ENCODE measurements around the gene FAM9C.

FAM9C gene

GRCh38 chrX:13001961-13002671 is 42.3 kb downstream of the FAM9C start:
- DNase-seq, result peak; percentile 0

GRCh38 chrX:13001097-13001496 is 43.3 kb downstream of the FAM9C start:
- no peak for DNase-seq

GRCh38 chrX:13000301-13000811 is 44.1 kb downstream of the FAM9C start:
- no peak for DNase-seq

- no peak for DNase-seq
Measured at GRCh38 chrX:12999422-12999821, 45.0 kb downstream of the FAM9C start.

GRCh38 chrX:12997906-12998687 is 46.3 kb downstream of the FAM9C start:
- DNase-seq, result no peak

GRCh38 chrX:12996934-12997435 is 47.4 kb downstream of the FAM9C start:
- no peak for DNase-seq

- DNase-seq, result no peak
Measured at GRCh38 chrX:12994321-12994720, 50.1 kb downstream of the FAM9C start.

GRCh38 chrX:12993826-12994225 is 50.6 kb downstream of the FAM9C start:
- DNase-seq, result no peak

- no peak for DNase-seq
Measured at GRCh38 chrX:12992544-12993118, 51.8 kb downstream of the FAM9C start.

GRCh38 chrX:12991575-12991974 is 52.8 kb downstream of the FAM9C start:
- DNase-seq, result no peak

- DNase-seq, result no peak
Measured at GRCh38 chrX:12989461-12989860, 55.0 kb downstream of the FAM9C start.

- DNase-seq, result peak; percentile 15
Measured at GRCh38 chrX:12988797-12989196, 55.6 kb downstream of the FAM9C start.

GRCh38 chrX:12987900-12988594 is 56.4 kb downstream of the FAM9C start:
- DNase-seq, result no peak

- DNase-seq, result no peak
Measured at GRCh38 chrX:12987340-12987739, 57.1 kb downstream of the FAM9C start.

- no peak for DNase-seq
Measured at GRCh38 chrX:12986886-12987285, 57.5 kb downstream of the FAM9C start.

GRCh38 chrX:12986164-12986779 is 58.1 kb downstream of the FAM9C start:
- no peak for DNase-seq
